ENCODE measurements around the gene STEAP2. TPM values are rescaled to one million over a fixed set of nuclear protein-coding genes. Genes with fewer than 3 reads are reported as not detected.

Gene STEAP2
- total RNA-seq, 1 experiment from 2014 or later = 10.1 TPM

GRCh38 chr7:90270431-90271178, 59.1 kb downstream of the STEAP2 start:
- Histone ChIP-seq H3K4me2 (no peak overlapping the region), H3K36me3 (ENCODE audit: low read depth) (no peaks in the 10 kb centered on the region), H3K9me3 (ENCODE audit: insufficient read depth, low read depth) (no peaks in the 10 kb centered on the region), H2AFZ (no peak overlapping the region), H4K20me1 (ENCODE audit: insufficient read depth) (no peaks in the 10 kb centered on the region), H3F3A (ENCODE audit: insufficient read depth, low read depth) (no peaks in the 10 kb centered on the region; the same call in 1 of the 2 replicates), H3K4me3 (no peak overlapping the region), H3K9me2 (ENCODE audit: insufficient read depth) (no peaks in the 10 kb centered on the region), H3K79me2 (ENCODE audit: low read depth) (no peaks in the 10 kb centered on the region), H3K27me3 (ENCODE audit: insufficient read depth, low read depth) (no peaks in the 10 kb centered on the region), H3K27ac (no peak overlapping the region), H3K4me1 (replicated peaks; ENCODE audit: insufficient read depth) (peaks cover 5% of the 10 kb centered on the region; the same call in 1 of the 2 replicates)
- intact Hi-C loops (cut with micrococcal nuclease; ENCODE audit: unreplicated experiment) = no loop called here
- CTCF ChIA-PET = no interaction called here
- BruUV-seq (replicated peaks) = no TSS peak
- no peak for TF ChIP-seq CTCF (conservative IDR thresholded peaks at IDR 0.05)
- no peak for TF ChIP-seq EZH2 (IDR thresholded peaks at IDR 0.05; ENCODE audit: low read depth)
- POLR2A ChIA-PET (ENCODE audit: unreplicated experiment) = no interaction called here
- no peak for DNase-seq

- no peak overlapping the region for H3K4me2 ChIP-seq
- CTCF ChIA-PET = no interaction called here
These were observed 60.2 kb downstream of the STEAP2 start for GRCh38 chr7:90271753-90272152.

GRCh38 chr7:90272242-90272641, 60.7 kb downstream of the STEAP2 start:
- H3K4me2 ChIP-seq = no peak overlapping the region
- no peaks in the 10 kb centered on the region for H3K9me2 ChIP-seq (ENCODE audit: insufficient read depth)
- DNase-seq = no peak
- H3K27ac ChIP-seq = no peak overlapping the region
- intact Hi-C loops (cut with micrococcal nuclease; ENCODE audit: unreplicated experiment) = no loop called here
- TF ChIP-seq EZH2 (IDR thresholded peaks at IDR 0.05; ENCODE audit: low read depth) = no peak
- TF ChIP-seq CTCF (conservative IDR thresholded peaks at IDR 0.05) = no peak
- POLR2A ChIA-PET (ENCODE audit: unreplicated experiment) = no interaction called here
- H4K20me1 ChIP-seq (ENCODE audit: insufficient read depth) = no peaks in the 10 kb centered on the region
- CTCF ChIA-PET = no interaction called here
- no peaks in the 10 kb centered on the region for H3F3A ChIP-seq (ENCODE audit: insufficient read depth, low read depth)
- H3K4me3 ChIP-seq = no peak overlapping the region
- no peaks in the 10 kb centered on the region for H3K36me3 ChIP-seq (ENCODE audit: low read depth)
- H3K9me3 ChIP-seq (ENCODE audit: insufficient read depth, low read depth) = no peaks in the 10 kb centered on the region
- no TSS peak for BruUV-seq (replicated peaks)
- H3K79me2 ChIP-seq (ENCODE audit: low read depth) = no peaks in the 10 kb centered on the region
- H2AFZ ChIP-seq = no peak overlapping the region
- H3K4me1 ChIP-seq (replicated peaks; ENCODE audit: insufficient read depth) = peaks cover 5% of the 10 kb centered on the region; the same call in 1 of the 2 replicates
- no peaks in the 10 kb centered on the region for H3K27me3 ChIP-seq (ENCODE audit: insufficient read depth, low read depth)

More at GRCh38 chr7:90271753-90272152, 60.2 kb downstream of the STEAP2 start:
- H3K36me3 ChIP-seq (ENCODE audit: low read depth) = no peaks in the 10 kb centered on the region
- no TSS peak for BruUV-seq (replicated peaks)
- no peaks in the 10 kb centered on the region for H3K9me3 ChIP-seq (ENCODE audit: insufficient read depth, low read depth)
- no peak for DNase-seq
- H3K4me3 ChIP-seq = no peak overlapping the region
- no peaks in the 10 kb centered on the region for H3K27me3 ChIP-seq (ENCODE audit: insufficient read depth, low read depth)
- no peaks in the 10 kb centered on the region for H4K20me1 ChIP-seq (ENCODE audit: insufficient read depth)
- no peak overlapping the region for H3K27ac ChIP-seq
- intact Hi-C loops (cut with micrococcal nuclease; ENCODE audit: unreplicated experiment) = no loop called here
- H3F3A ChIP-seq (ENCODE audit: insufficient read depth, low read depth) = no peaks in the 10 kb centered on the region
- H2AFZ ChIP-seq = no peak overlapping the region
- POLR2A ChIA-PET (ENCODE audit: unreplicated experiment) = no interaction called here
- H3K9me2 ChIP-seq (ENCODE audit: insufficient read depth) = no peaks in the 10 kb centered on the region
- H3K4me1 ChIP-seq (replicated peaks; ENCODE audit: insufficient read depth) = peaks cover 5% of the 10 kb centered on the region; the same call in 1 of the 2 replicates
- no peaks in the 10 kb centered on the region for H3K79me2 ChIP-seq (ENCODE audit: low read depth)
- TF ChIP-seq CTCF (conservative IDR thresholded peaks at IDR 0.05) = no peak

Measured in PC-9 (cell line).